HCT116 (cell line): ENCODE data around the gene CFAP54. TPM values are rescaled to one million over a fixed set of nuclear protein-coding genes. Genes with fewer than 3 reads are reported as not detected.

Experiments
- ATAC-seq: fragments of 200-7000 bp; cut with Tn5 transposase; 2 replicates; pipeline ENCODE4 v1.9.1; 2020; ENCODE audit warnings: mild to moderate bottlenecking, moderate library complexity
- BruUV-seq: library from RNA; stranded (reverse); fragments of 400-500 nt; replicated peaks from 2 replicates; lab custom pipeline; 2021; lab: Mats Ljungman, UMichigan
- CTCF ChIA-PET: fragments of 300-600 bp; sonication (Branson Sonifier 250); formaldehyde crosslinking; loops from one replicate; lab custom pipeline; 2021; ENCODE audit warnings: antibody characterized with exemption; lab: Charles Lee
- POLR2A ChIA-PET: fragments of 300-600, 350-600 bp; sonication (Branson Sonifier 250); formaldehyde crosslinking; loops from one replicate; lab custom pipeline; 2021; ENCODE audit warnings: antibody characterized with exemption; lab: Charles Lee
- RAD21 ChIA-PET, 2 experiments: fragments of 300-600 bp; sonication (Branson Sonifier 250); formaldehyde crosslinking; loops; one replicate each; lab custom pipeline; 2023; ENCODE audit warnings: low total read pairs in 2 of 2; ENCODE audit not compliant: uncharacterized antibody in 2 of 2, unreplicated experiment in 2 of 2, low non-redundant PET in 1 of 2; lab: Charles Lee
- DNase-seq: peaks from one replicate; pipeline ENCODE4 v3.0.0-alpha.2; 2010; ENCODE audit warnings: low read depth, low spot score
- H2AFZ ChIP-seq: fragments of 200-600 bp; shearing (Covaris generic), sonication (generic); 2 replicates; pipeline ENCODE4 v1.6.1; 2017; ENCODE audit warnings: low read depth, mixed run types, mixed read lengths, antibody characterized with exemption, low read length; ENCODE audit not compliant: poor library complexity, severe bottlenecking
- H3K27ac ChIP-seq: 2 replicates; pipeline ENCODE4 v1.5.1; 2012; ENCODE audit warnings: low read depth, low read length
- H3K27me3 ChIP-seq: fragments of 200-600 bp; sonication (generic); 2 replicates; pipeline ENCODE4 v1.6.1; 2016; ENCODE audit warnings: mixed run types, low read length, mixed read lengths; ENCODE audit not compliant: insufficient read depth
- H3K36me3 ChIP-seq, 2 experiments: fragments of 200-500 bp in 1 of 2; fragments of 200-600 bp in 1 of 2; sonication (Bioruptor generic) in 1 of 2; sonication (generic) in 1 of 2; 2 replicates each; pipeline versions ENCODE4 v1.5.1 to v1.6.1; 2014 to 2016; ENCODE audit warnings: low read length in 2 of 2, inconsistent platforms in 1 of 2, mixed read lengths in 1 of 2, mixed run types in 1 of 2; ENCODE audit not compliant: insufficient read depth in 2 of 2, control insufficient read depth in 1 of 2
- H3K4me1 ChIP-seq, 2 experiments: fragments of 200-600 bp in 1 of 2; sonication (generic) in 1 of 2; 2 replicates each; pipeline versions ENCODE4 v1.5.1 to v1.6.1; 2012 to 2017; ENCODE audit warnings: low read length in 2 of 2, inconsistent platforms in 1 of 2, mild to moderate bottlenecking in 1 of 2, mixed read lengths in 1 of 2, mixed run types in 1 of 2, moderate library complexity in 1 of 2; ENCODE audit not compliant: insufficient read depth in 2 of 2, control insufficient read depth in 1 of 2
- H3K4me2 ChIP-seq: fragments of 200-600 bp; sonication (generic); 2 replicates; pipeline ENCODE4 v1.6.1; 2017; ENCODE audit warnings: mixed run types, low read length, mixed read lengths
- H3K4me3 ChIP-seq, 2 experiments: fragments of 200-600 bp in 1 of 2; sonication (generic) in 1 of 2; replicated peaks in 1 of 2; 2 replicates each; pipeline ENCODE4 v1.5.1; 2011 to 2016; ENCODE audit warnings: low read length in 2 of 2, control low read depth in 1 of 2, low read depth in 1 of 2, mild to moderate bottlenecking in 1 of 2, mixed read lengths in 1 of 2, mixed run types in 1 of 2
- H3K79me2 ChIP-seq: fragments of 200-600 bp; sonication (generic); 2 replicates; pipeline ENCODE4 v1.6.1; 2017; ENCODE audit warnings: mild to moderate bottlenecking, mixed run types, low read length, moderate library complexity, mixed read lengths; ENCODE audit not compliant: insufficient read depth
- H3K9ac ChIP-seq: fragments of 200-600 bp; sonication (generic); 2 replicates; pipeline ENCODE4 v1.6.1; 2016; ENCODE audit warnings: low read length, mixed read lengths
- H3K9me2 ChIP-seq: fragments of 200-600 bp; sonication (generic), shearing (Covaris generic); 2 replicates; pipeline ENCODE4 v1.6.1; 2017; ENCODE audit warnings: mixed run types, mild to moderate bottlenecking, moderate library complexity; ENCODE audit not compliant: insufficient read depth
- H3K9me3 ChIP-seq, 2 experiments: fragments of 200-500 bp in 1 of 2; fragments of 200-600 bp in 1 of 2; sonication (Bioruptor generic) in 1 of 2; sonication (generic) in 1 of 2; 2 replicates each; pipeline ENCODE4 v1.6.1; 2014 to 2017; ENCODE audit warnings: low read length in 2 of 2, mixed read lengths in 2 of 2, inconsistent platforms in 1 of 2, low read depth in 1 of 2, mild to moderate bottlenecking in 1 of 2, mixed run types in 1 of 2, moderate library complexity in 1 of 2; ENCODE audit not compliant: control insufficient read depth in 1 of 2, insufficient read depth in 1 of 2
- H4K20me1 ChIP-seq: fragments of 200-600 bp; sonication (generic), shearing (Covaris generic); 2 replicates; pipeline ENCODE4 v1.6.1; 2017; ENCODE audit warnings: mixed run types, mild to moderate bottlenecking, moderate library complexity; ENCODE audit not compliant: insufficient read depth
- CBX3 ChIP-seq: IDR thresholded peaks from 2 replicates; pipeline ENCODE4 v1.6.1; 2012; ENCODE audit warnings: low read depth
- ELF1 ChIP-seq: IDR thresholded peaks from 2 replicates; pipeline ENCODE4 v1.6.1; 2012; ENCODE audit warnings: low read depth, borderline replicate concordance
- EZH2phosphoT487 ChIP-seq: fragments of 200-600 bp; IDR thresholded peaks from 2 replicates; pipeline ENCODE4 v1.6.1; 2018; ENCODE audit warnings: antibody characterized with exemption, borderline replicate concordance
- JUND ChIP-seq: IDR thresholded peaks from 2 replicates; pipeline ENCODE4 v1.6.1; 2012
- MAX ChIP-seq: IDR thresholded peaks from 2 replicates; pipeline ENCODE4 v1.6.1; 2012
- POLR2A ChIP-seq: IDR thresholded peaks from 2 replicates; pipeline ENCODE4 v1.7.0; 2011; ENCODE audit warnings: borderline replicate concordance; ENCODE audit not compliant: insufficient read depth, insufficient read length; ENCODE audit errors: extremely low read depth
- POLR2AphosphoS5 ChIP-seq: IDR thresholded peaks from 2 replicates; pipeline ENCODE4 v1.6.1; 2011; ENCODE audit warnings: mild to moderate bottlenecking, low read depth, low read length, moderate library complexity
- SIN3A ChIP-seq: IDR thresholded peaks from 2 replicates; pipeline ENCODE4 v1.6.1; 2012; ENCODE audit warnings: low read depth
- SP1 ChIP-seq: IDR thresholded peaks from 2 replicates; pipeline ENCODE4 v1.6.1; 2012; ENCODE audit warnings: low read depth
- TCF7L2 ChIP-seq: IDR thresholded peaks from 2 replicates; pipeline ENCODE4 v1.7.0; 2011; ENCODE audit warnings: borderline replicate concordance, inconsistent platforms; ENCODE audit not compliant: insufficient read depth, insufficient read length; ENCODE audit errors: extremely low read depth
- YY1 ChIP-seq: IDR thresholded peaks from 2 replicates; pipeline ENCODE4 v1.6.1; 2011; ENCODE audit warnings: low read length, low read depth, moderate library complexity, mild to moderate bottlenecking; ENCODE audit not compliant: insufficient replicate concordance; ENCODE audit errors: extremely low read depth
- ZFX ChIP-seq: fragments of 450-650 bp; IDR thresholded peaks from 2 replicates; pipeline ENCODE4 v1.6.1; 2017
- intact Hi-C: fragments of 100-400 bp; cut with micrococcal nuclease; formaldehyde crosslinking; loops from 2 replicates; pipeline ENCODE4 v1.10.0; 2022
- total RNA-seq: library from RNA; stranded (reverse); gene quantifications from one replicate; pipeline ENCODE4 v1.2.1, GENCODE V29; 2021; ENCODE audit not compliant: unreplicated experiment

CFAP54 gene
- total RNA-seq, 1 experiment from 2014 or later: 0.25 TPM

GRCh38 chr12:96906498-96906848 lies 417.1 kb downstream of the CFAP54 start:
- POLR2A ChIA-PET: no interaction called here
- no peaks in the 10 kb centered on the region for H3K9me3 ChIP-seq

DNA sequence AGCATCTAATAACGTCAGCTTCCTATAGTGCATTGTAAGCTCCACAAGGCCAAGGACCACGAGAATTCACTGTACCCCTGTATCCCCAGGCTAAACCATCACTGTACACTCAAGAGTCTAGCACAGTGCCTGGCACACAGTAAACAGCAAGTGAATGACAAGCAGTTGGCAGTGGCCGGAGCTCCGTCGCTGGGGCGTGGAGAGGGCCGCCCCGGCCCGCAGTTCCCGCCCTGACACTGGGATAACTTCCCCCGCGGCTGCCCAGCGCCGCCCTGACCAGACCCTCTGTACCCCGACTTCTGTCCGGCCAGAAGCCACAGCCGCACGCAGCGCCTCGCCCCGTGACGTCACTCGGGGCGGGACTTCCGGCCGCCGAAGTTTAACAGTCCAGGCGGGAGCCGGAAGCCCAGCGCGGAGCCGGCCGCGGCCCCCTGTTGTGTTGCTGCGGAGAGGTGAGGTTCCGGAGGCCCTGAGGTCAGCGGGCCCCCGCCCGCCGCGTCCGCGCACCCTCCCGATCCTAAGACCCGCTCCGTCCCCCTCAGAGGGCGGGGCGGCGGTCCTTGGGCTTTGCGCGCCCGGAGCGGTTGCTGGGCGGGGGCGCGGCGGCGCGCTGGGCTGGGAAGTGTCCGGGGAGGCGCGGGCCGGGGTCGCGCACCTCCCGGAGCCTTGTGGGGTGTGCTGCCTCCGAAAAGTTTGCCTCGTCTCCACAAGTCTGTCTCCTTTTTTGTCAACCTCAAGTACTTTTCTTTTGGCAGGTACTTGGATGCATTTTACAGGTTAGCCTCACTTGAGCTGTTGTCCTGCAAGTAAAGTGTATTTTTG lies 417.7 kb downstream of the CFAP54 start, which contains the start of gene NEDD1:
Gene NEDD1, plus strand, starts transcription at position 409 of the 822 bp plus-strand sequence. CDS start 2,503 bp downstream, outside the sequence.
- Histone ChIP-seq H3K27ac (peak within 1 kb of the TSS; percentile 56), H3K4me2 (peak within 1 kb of the TSS; percentile 92), H3K4me1 (peaks cover 8 to 14% of the 10 kb centered on the region in 2 experiments; a peak in 3 of 4 replicates), H3K9ac (peak within 1 kb of the TSS; percentile 68), H3K36me3 (no peaks in the 10 kb centered on the region), H2AFZ (peak within 1 kb of the TSS; percentile 39), H3K9me3 (no peaks in the 10 kb centered on the region), H3K79me2 (peaks cover 46% of the 10 kb centered on the region), H3K27me3 (no peaks in the 10 kb centered on the region), H4K20me1 (no peaks in the 10 kb centered on the region), H3K9me2 (no peaks in the 10 kb centered on the region), H3K4me3 (peak within 1 kb of the TSS; percentile 53 to 71)
- ChIA-PET RAD21 (no interaction called here), POLR2A (interaction anchor here (0.7 kb wide), 1 partner anchor 12 kb away, joined by 3 read pairs; no protein-coding TSS in a partner anchor), CTCF (no interaction called here)
- TF ChIP-seq EZH2phosphoT487 (no peak), CBX3 (no peak), TCF7L2 (peak; percentile 12), POLR2AphosphoS5 (peak; percentile 92), SIN3A (peak; percentile 63; the same call in 1 of the 2 replicates), SP1 (no peak), MAX (0 out of 2 replicates have a peak, but pooled peaks have one; percentile 45), YY1 (no peak), ZFX (peak; percentile 55; the same call in 1 of the 2 replicates), POLR2A (peak; percentile 69), JUND (no peak)
- BruUV-seq: no TSS peak
- intact Hi-C loops: no loop called here
- ATAC-seq (peak; percentile 90), DNase-seq (peak; percentile 45)

More at GRCh38 chr12:96906498-96906848, 417.1 kb downstream of the CFAP54 start:
- CTCF ChIA-PET: no interaction called here
- TSS peak; percentile 81 for BruUV-seq
- H3K4me2 ChIP-seq: peak overlapping the region; percentile 92
- TF ChIP-seq ELF1 (no peak), JUND (no peak), MAX (no peak)
- TF ChIP-seq, all 23 proteins: peak for 0
- RAD21 ChIA-PET: no interaction called here
- H3K9me2 ChIP-seq: no peaks in the 10 kb centered on the region
- no peaks in the 10 kb centered on the region for H3K27me3 ChIP-seq
- peaks cover 41% of the 10 kb centered on the region for H3K79me2 ChIP-seq
- H3K4me3 ChIP-seq: peak overlapping the region; percentile 53 to 71
- ATAC-seq (no peak), DNase-seq (no peak)
- peaks cover 8 to 14% of the 10 kb centered on the region in 2 experiments; a peak in 3 of 4 replicates for H3K4me1 ChIP-seq
- 0 out of 2 replicates have a peak overlapping the region, but pooled peaks have one; percentile 56 for H3K27ac ChIP-seq
- intact Hi-C loops: no loop called here
- H3K9ac ChIP-seq: peak overlapping the region; percentile 68
- no peaks in the 10 kb centered on the region for H3K36me3 ChIP-seq
- H2AFZ ChIP-seq: peak overlapping the region; percentile 39
- no peaks in the 10 kb centered on the region for H4K20me1 ChIP-seq
